Measurements from ENCODE around the gene MC4R.

Gene MC4R

GRCh38 chr18:60327880-60328279 is 44.7 kb downstream of the MC4R start:
- no peak for DNase-seq (ENCODE audit: low spot score)

DNA sequence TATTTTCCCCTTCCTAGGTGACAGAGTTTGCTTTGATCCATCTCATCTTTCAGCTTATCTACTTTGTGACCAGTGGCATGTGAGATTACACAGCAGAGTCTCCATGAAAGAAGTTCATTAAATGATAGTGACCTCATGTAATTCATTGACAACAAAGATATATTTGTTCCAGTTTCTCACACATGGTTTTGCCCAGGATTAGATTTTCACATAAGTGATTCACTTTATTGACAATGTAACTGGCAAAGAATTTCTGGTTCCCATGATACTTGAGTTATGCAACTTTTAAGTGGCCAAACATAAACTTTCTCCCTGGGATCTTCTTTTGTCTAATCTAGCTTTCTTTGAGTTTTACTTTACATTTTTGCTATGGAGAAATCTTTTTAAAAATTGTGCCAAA is 50.0 kb downstream of the MC4R start:
- DNase-seq (ENCODE audit: low spot score), result no peak
